CD4-positive, alpha-beta T cell treated with Interferon alpha-2 for 1 hour (primary cell): ENCODE measurements around the gene SHISA6.
A peak's percentile ranks its signal among the peaks of the same experiment; 100 is the strongest.

ENCODE experiments used
- DNase-seq, 2 donors: peaks; one replicate each; pipeline ENCODE4 v3.0.0-alpha.2; 2020 to 2022

SHISA6 gene

DNA sequence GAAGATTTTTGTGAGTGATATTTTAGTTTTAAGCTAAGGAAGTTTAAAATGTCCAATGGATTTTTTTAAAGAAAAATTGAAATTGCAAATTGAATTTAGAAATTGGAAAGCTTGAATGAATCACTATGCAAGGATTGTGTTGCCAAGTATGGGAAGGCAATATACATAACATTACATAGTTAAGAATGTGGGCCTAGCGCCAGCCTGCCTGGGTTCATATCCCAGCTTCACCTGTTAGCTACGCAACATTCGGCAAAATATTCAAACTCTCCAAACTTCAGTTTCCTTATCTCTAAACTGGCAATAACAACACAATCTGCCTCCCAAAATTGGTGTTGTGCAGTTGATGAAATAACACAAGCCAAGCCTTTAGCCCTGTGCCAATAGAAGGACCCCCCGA, 306.8 kb downstream of the SHISA6 start:
- DNase-seq, result no peak

DNA sequence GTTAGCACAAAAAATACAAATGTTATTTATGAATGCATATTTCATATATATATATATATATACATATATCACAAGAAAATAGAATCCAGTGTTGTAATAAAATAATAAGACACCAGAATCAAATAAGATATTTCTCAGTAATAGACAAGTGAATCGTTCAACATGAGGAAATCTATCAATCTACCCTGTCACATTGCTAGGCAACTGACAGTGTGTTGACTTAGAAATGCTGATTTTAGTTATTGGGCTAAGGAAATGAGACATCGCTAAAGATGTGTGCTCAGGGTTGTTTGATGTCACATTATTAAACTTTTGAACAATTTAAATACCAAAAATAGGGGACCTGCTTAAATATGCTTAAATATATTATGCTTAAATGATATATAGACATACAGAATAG, 307.4 kb downstream of the SHISA6 start:
- no peak for DNase-seq

DNA sequence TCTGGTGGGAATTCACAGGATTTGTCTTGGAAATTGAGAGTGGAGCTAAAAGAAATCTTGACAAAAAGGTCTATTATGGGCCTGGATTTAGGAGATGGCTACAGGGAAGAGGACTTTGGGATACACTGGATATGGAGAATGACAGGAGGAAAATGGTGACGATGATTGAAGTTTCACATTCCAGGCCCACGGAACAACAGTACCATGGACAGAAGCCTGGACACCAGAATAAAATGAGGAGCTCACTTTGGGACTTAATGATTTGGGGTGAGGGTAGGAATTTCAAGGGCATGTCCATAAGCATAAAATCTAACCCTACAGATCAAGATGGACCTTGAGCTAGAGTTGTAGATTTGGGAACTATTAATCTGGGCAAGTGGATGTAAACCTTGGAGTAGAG, 309.4 kb downstream of the SHISA6 start:
- DNase-seq, result no peak

DNA sequence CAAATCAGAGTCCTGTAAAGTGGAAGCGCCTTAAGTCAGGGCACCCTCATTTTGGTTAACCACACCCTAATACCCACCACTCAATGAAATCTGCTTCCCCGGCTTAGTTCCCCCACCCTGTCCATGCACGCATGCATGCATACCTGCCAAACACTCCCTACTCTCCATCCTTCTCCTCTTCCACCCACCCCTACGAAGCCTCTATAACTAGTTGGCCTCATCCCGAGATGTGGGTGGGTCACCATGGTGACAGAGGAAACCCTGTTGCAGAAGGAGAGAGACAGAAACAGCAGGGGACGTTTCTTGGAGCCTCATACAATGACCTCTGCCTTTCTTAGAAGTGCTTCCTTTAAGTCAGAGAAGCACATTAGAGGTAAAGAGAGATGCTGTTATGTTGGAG, 310.4 kb downstream of the SHISA6 start:
- no peak for DNase-seq

DNA sequence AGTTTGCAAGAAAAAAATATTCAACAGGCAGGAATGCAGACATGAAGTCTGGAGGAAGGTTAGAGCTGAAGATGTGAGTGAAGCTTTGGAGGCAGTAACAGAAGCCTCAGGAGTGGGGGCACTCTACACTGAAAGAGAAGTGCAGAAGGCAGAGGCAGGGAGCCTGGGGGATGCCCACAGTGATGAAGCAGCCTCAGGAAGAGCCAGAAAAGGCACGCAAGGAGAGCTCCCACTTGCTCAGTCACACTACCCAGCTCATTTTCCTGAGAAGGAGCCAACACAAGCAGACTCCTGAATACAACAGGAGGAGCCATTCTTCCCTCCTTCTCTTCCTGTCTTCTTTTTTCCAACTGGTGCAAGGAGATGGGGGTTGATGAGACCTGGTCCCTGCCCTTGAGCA, 312.1 kb downstream of the SHISA6 start:
- DNase-seq, result no peak

DNA sequence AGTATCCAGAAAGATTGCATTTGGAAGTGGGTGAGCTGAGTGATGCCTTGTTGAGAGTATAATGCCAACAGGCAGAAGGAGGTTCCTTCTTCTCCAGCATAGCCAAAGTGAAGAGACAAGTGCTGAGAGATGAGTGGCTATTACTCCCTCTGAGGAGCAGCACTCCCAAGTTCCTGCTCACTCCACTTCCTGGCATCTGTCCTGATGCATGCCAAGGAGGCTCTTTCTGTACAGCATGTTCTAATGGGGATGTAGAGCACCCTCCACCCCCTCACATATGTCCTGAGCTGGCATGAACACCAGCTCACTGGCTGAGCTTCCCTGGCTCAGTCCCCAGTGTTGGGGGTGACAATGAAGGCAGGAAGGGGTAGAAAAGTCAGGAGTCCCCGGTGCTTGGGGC, 313.0 kb downstream of the SHISA6 start:
- no peak for DNase-seq

DNA sequence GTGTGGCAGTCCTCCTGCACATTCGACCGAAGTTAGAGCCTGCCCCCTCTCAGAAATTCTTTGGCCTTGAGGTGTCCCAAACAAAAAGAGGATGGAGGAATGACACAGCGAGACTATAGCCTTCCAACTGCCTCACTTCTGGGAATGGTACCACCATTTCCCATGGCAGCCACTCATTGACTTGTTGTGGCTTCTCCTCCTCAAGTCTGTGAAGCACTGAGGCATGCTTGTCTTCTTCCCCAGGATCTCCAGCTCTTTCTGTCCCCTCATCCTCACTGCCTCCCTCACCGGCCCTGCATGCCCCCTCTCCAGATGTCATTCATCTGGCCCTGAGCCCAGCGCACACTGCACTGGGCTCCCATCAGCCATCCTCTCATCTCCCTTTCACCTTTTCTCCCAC, 313.5 kb downstream of the SHISA6 start:
- no peak for DNase-seq

DNA sequence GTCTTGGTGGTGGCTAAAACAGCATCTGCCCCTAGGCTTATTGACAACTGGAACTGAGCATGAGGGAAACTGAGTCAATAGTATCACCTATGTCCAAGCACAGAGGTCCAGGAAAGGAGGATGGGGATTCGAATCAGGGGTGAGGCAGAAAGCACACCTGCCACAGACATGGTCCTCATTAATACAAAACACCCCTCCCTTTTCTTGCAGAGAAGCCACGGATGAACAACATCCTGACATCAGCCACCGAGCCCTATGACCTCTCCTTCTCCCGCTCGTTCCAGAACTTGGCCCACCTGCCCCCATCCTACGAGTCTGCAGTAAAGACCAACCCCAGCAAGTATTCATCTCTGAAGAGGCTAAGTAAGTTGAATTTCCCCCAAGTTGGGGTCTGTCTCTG, 314.5 kb downstream of the SHISA6 start:
- no peak for DNase-seq

DNA sequence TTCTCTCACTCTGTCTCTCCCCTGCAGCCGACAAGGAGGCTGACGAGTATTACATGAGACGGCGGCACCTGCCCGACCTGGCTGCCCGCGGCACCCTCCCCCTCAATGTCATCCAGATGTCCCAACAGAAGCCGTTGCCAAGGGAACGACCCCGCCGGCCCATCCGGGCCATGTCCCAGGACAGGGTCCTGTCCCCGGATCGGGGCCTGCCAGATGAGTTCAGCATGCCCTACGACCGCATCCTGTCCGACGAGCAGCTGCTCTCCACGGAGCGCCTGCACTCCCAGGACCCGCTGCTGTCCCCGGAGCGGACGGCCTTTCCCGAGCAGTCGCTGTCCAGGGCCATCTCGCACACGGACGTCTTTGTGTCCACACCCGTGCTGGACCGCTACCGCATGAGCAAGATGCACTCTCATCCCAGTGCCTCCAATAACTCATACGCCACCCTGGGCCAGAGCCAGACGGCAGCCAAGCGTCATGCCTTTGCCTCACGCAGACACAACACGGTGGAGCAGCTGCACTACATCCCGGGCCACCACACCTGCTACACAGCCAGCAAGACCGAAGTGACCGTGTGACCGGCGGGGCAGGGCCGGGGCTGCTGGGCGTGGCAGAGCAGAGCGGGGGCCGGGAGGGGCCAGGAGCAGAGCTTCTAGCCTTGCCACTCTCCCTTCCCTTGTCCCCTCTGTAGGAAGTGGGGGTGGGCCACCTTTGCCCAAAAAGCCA, 316.9 kb downstream of the SHISA6 start:
- DNase-seq, result no peak

DNA sequence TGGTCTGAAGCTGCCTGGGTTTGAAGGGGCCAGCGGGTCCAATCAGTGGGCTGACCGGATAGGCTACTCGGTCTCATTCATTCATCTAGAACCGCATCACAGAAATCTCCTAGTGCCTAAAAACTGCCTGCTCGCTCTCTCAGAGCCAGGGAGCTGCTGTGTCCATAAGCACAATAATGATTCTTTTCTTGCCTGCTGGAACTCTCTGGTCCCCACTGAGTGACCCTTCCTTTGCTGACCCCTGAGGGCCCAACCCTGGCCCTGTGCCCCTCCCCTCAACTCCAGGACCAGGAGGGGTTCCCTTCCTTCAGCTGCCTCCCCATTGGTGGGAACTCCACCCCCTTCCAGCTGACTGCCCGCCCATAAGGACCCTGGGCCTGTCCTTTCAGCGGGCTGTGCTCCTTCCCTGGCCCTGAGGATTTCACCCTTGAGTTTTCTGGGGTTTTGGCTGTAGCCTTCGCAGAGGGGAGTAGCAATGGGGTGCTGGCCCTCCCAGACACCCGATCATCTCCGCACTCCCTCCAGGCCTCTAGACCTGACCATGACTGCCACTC, 317.7 kb downstream of the SHISA6 start:
- DNase-seq, result no peak

DNA sequence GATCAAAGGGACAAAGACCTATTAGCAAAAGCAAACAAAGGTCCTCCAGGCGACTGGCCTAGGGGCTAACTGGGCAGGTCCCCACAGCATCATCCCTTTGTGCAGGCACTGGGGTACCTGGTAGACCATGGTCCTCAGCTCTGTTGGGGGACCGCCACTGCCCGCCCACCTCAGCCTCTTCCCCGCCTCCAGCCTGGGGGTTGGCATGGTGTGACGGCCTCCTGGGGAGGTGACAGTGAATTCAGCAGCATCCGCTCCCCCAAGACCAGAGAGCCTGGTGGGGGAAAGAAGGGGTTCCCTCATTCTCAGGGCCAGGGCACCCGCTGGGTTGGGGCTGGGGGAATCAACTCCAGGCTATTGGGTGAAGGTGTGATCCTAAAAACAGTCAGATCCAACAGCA, 318.6 kb downstream of the SHISA6 start:
- DNase-seq, result no peak

DNA sequence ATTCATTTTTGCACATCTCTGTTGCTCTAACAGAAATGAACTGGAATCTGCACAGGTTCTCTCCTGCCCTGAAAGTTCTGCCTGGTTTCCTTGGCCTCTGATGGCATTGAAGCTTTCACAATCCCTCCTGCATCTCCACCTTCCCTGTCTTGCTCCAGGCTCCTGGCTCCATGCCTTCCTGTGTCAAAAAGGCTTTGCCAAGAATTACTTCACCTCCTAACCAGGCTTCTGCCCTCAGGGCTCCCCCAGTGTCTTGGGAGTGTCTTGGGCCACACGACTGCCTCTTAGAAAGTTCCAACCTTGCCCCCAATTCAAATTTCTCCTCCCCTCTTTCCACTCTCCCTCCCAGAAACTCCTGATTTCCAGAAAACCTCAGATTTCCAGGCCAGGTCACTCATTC, 320.3 kb downstream of the SHISA6 start:
- no peak for DNase-seq

DNA sequence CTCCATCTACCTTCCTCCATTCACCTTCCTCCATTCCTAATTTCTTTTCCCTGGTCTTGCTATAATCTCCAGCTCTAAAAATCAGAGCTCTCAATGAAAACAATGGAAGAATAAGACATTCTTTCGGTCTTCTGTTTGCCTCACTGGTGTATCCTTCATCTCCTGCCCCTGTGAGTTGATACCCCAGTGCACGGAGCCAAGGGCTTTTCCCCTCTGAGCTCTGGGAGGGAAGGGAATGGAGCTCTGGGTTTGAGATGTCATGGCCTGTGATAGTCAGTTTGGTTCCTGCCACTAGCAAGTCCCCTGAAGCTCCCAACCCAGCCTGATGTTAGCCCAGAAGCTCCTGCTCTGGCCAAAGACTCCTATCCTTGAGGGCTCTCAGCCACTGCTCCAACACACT, 320.7 kb downstream of the SHISA6 start:
- no peak for DNase-seq

DNA sequence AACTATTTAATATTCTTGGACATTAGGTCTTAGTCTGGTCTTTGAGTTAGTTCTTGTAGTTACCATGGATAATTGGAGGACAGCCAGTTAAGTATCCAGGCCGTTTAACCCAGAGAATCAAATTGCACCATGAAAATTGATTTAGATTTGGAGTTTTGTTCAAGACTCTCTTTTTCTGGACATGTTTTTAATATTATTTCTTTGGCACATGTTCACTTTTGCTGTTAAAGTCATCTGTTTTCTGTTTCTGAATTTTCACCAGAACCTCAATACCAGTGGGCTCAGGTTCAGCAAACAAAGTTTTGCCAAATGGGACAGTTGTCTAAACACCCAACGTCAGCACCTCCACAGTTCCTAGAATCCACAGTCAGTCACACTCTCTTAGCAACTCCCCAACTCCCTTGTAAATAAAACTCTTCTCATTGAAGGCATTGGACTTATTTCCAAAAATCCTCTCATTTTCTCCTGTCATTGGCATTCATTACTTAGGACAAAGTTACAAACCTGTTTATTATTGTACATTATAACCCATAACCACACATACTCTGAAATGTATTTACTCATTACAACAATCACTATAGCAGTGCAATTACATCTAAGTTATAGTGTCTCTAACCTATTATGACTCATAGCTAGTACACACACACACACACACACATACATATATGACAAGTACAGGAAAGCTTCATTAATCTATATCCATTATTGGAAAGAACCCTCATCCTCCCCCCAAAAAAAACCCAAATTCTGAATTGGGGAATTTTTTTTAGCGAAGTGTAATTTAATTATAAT, 323.8 kb downstream of the SHISA6 start:
- DNase-seq, result no peak

DNA sequence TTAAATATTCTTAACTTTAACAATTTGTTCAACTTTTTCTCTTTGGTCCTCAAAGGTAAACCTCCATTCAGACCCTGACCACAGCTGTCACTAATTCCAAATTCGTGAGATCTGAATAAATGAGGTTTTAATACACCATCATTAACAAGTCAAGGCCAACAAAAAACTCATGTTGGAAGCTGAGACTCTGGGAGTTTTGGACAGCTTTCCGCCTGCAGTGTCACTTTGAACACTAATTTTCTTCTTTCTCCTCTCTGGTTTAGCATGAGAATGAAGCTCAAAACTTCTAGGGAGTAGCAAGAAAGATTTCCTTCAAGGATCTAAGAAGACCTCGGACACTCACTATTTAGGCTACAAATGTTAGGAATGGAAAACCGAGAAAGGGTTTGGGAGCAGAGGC, 324.6 kb downstream of the SHISA6 start:
- no peak for DNase-seq

DNA sequence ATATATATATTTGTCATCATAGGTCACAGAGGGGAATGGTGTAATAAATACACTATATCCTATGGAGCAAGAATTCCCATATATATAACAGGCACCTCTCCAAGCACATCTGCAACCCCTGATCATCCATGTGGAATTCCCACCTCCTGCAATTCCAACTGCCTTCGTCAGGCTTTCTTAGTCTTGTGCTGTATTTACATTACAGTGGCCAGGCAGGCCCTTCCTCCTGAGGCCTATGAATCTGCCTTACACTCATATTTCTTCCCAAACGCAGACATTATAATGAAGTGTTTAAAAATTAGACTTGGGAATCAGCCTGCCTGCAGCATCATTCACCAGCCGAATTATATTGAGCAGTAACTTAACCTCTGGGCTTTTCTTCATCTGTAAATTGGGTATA, 338.0 kb downstream of the SHISA6 start:
- DNase-seq, result no peak

DNA sequence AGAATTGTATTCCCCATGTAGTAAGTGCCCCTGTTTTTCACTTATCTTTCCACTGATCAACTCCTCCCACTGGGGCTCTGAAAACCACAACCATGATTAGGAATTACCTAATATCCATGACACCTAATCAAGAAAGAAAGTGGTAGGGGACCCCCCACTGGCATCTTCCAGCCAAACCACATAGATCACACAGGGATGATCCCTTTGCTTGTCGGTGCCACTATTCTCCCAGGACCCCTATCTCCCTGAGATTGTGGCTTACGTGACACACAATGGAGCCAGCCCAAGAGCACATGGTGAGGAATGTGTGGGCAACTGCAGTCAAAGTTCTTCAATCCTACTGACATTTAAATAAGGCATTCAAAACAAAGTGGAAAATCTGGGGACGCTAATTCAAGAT, 339.7 kb downstream of the SHISA6 start:
- DNase-seq, result no peak

DNA sequence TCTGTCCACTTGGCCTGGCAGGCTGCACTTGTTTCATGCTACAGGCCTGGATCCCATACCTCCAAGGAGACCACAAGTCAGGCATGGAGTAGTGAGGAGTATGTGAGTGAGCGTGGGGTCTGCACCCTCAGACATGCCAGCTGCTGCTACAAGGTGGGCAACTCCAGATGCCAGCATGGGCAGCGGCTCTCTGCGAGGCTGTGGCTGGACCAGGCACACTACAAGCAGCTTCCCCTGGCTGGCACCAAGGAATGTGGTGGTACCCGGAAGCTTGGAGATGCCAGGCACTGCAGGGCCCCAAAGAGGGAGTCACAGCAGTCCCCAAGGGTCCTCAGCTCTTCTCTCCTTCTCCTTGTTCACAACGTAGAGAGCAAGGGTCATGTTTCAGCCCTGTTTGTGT, 341.2 kb downstream of the SHISA6 start:
- DNase-seq, result no peak

DNA sequence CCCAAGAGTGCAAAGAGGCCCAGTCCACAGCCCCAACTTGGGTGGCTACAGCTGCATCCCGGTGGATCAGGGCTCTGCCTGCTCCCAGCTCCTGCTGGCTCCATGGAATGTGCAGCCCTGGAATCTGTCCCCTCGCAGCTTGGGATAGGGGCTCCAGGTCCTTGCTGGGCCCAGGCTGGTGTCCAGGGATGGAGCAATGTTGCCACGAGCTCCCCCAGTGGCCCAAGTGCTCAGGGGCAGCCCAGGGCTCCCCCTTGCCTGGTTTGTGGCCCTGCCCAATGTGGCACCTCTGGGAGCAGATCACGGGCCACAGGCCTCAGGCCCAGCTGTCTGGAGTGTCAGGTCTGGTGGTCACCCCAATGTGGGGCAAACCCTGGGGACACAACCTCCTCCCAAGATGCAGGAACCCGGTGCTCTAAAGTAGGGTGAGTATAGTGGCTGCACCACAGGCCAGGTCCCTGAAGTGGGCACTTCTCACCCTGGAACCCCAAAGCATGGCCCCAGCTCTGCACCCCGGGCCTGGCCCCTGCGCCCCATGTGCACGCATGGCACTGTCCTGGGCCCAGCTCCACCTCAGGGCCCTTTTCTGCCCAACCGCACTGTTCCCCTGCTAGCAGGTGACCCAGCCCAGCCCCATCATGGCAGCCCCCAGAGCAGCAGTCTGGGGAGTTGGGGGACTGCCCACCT, 342.4 kb downstream of the SHISA6 start:
- DNase-seq, result no peak

DNA sequence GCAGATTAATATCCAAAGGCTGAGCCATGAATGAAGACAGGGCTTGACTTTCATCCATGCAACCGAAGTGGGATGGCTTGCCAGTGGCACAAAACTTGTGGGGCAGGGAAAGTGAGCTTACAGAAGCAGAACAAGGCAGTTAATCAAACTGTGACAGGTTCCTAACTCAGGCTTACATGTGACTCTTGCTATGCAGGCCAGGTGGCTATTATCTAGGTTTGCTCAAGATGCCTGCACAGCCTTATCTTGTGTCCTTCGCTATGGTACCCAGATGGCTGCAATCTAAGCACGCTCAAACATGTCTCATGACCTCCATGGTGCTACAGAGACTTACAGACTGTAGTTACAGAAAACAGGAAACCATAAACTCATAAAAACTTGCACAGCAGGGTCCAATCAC, 348.7 kb downstream of the SHISA6 start:
- DNase-seq, result no peak

DNA sequence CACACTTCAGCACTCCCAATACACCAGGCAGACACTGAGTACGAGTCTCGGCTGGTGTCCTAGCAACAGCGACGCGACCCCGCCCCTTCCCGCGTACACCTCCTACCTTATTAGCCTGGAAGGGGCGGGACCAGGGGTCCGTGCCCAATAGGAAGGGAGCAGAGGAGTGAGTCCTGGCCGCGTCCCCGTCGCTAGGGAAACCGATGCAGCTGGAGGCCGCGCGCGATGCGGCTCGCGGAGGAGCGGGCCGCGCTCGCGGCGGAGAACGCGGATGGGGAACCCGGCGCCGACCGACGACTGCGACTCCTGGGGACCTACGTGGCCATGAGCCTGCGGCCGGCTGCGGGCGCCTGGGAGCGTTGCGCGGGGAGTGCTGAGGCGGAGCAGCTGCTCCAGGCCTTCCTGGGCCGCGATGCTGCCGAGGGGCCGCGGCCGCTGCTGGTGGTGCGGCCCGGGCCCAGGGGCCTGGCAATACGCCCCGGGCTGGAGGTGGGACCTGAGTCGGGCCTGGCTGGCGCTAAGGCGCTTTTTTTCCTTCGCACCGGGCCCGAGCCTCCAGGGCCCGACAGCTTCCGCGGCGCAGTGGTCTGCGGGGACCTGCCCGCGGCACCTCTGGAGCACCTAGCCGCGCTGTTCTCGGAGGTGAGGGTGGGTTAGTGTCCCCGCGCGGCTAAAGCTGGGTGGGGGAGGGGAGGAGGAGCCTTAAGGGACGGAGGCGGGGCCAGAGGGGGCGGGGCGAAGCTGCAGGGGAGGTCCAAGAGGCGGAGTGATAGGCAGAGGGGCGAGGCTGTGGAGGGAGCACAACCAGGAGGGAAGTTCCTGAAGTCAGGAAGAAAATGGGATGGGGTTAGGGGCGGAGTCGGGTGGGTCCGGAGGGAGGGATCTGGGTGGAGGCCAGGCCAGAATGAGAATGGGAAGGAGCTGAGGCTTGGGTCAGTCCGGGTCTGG, 357.5 kb downstream of the SHISA6 start, which contains the start of gene DNAH9:
Gene DNAH9 (plus strand): TSS at position 197 of the 948 bp plus-strand sequence. CDS start 29 bp downstream, at position 226.
- DNase-seq, result peak in 1 of 2 donors; percentile 3

DNA sequence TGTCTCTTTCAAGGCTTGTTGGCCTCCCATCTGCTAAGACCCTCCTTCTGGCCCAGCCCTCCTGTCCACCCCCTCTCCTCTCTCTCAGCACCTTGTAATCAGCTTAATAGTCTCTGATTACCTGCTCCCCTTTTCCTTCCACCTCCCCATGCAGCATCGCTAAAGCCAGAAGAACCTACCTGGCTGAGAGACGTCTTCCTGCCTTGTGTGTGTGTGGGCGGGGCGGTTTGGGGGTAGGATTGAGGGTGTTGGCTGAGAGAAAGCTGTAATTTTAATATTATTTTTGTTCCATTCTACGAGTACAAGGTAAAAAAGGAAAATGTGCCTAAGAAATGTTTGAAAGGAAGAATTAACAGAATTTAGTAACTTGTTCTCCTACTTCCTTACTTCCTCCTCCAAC, 360.6 kb downstream of the SHISA6 start:
- DNase-seq, result no peak
